GM23338 (cell line): ENCODE measurements around the gene PKNOX2. TPM values are rescaled to one million over a fixed set of nuclear protein-coding genes. Genes with fewer than 3 reads are reported as not detected.

Source experiments
- ATAC-seq: fragments of 200-7000 bp; cut with Tn5 transposase; 3 replicates; pipeline ENCODE4 v1.9.1; 2020
- DNase-seq: peaks from one replicate; pipeline ENCODE4 v3.0.0-alpha.2; 2015; ENCODE audit warnings: low spot score
- H2AFZ ChIP-seq: fragments of 200-600 bp; sonication (generic); 2 replicates; pipeline ENCODE4 v1.8.0; 2016; ENCODE audit warnings: antibody characterized with exemption, mild to moderate bottlenecking, moderate library complexity
- H3F3A ChIP-seq: fragments of 200-600 bp; sonication (generic); replicated peaks from 2 replicates; pipeline ENCODE4 v1.8.0; 2017; ENCODE audit warnings: antibody characterized with exemption, mixed run types, low read depth
- H3K27ac ChIP-seq: fragments of 200-600 bp; sonication (generic); 2 replicates; pipeline ENCODE4 v1.6.1; 2016; ENCODE audit warnings: low read depth
- H3K27me3 ChIP-seq: fragments of 200-600 bp; sonication (generic); 2 replicates; pipeline ENCODE4 v1.8.0; 2016; ENCODE audit warnings: mild to moderate bottlenecking, mixed run types, moderate library complexity; ENCODE audit not compliant: insufficient read depth
- H3K36me3 ChIP-seq: fragments of 200-600 bp; sonication (generic); 2 replicates; pipeline ENCODE4 v1.8.0; 2016; ENCODE audit warnings: mild to moderate bottlenecking; ENCODE audit not compliant: insufficient read depth
- H3K4me1 ChIP-seq: fragments of 200-600 bp; sonication (generic); 2 replicates; pipeline ENCODE4 v1.8.0; 2016; ENCODE audit warnings: mild to moderate bottlenecking, moderate library complexity; ENCODE audit not compliant: insufficient read depth
- H3K4me2 ChIP-seq: fragments of 200-600 bp; sonication (generic); 2 replicates; pipeline ENCODE4 v1.7.1; 2017; ENCODE audit warnings: mixed run types
- H3K4me3 ChIP-seq: fragments of 200-600 bp; sonication (generic); 2 replicates; pipeline ENCODE4 v1.6.1; 2016; ENCODE audit warnings: mixed run types
- H3K79me2 ChIP-seq: fragments of 200-600 bp; sonication (generic); replicated peaks from 2 replicates; pipeline ENCODE4 v1.8.0; 2017; ENCODE audit warnings: mild to moderate bottlenecking; ENCODE audit not compliant: insufficient read depth
- H3K9me2 ChIP-seq: fragments of 200-600 bp; sonication (generic); 2 replicates; pipeline ENCODE4 v1.8.0; 2017; ENCODE audit not compliant: insufficient read depth
- H4K20me1 ChIP-seq: fragments of 200-600 bp; sonication (generic); replicated peaks from 2 replicates; pipeline ENCODE4 v1.8.0; 2017; ENCODE audit warnings: mild to moderate bottlenecking; ENCODE audit not compliant: insufficient read depth
- H3K27ac Mint-ChIP-seq: 2 replicates; pipeline ENCODE4 v1.8.0; 2020; ENCODE audit warnings: inconsistent platforms, mild to moderate bottlenecking, moderate library complexity, mixed read lengths
- H3K27me3 Mint-ChIP-seq: 3 replicates; pipeline ENCODE4 v1.8.0; 2022; ENCODE audit warnings: low read depth, mild to moderate bottlenecking, moderate library complexity, mixed read lengths, inconsistent platforms; ENCODE audit not compliant: insufficient read depth, poor library complexity
- H3K36me3 Mint-ChIP-seq: 3 replicates; pipeline ENCODE4 v1.8.0; 2021; ENCODE audit warnings: low read depth, mild to moderate bottlenecking, inconsistent platforms, moderate library complexity, mixed read lengths
- H3K4me1 Mint-ChIP-seq: 3 replicates; pipeline ENCODE4 v1.8.0; 2020; ENCODE audit warnings: mild to moderate bottlenecking, inconsistent platforms, mixed read lengths
- H3K4me3 Mint-ChIP-seq: 3 replicates; pipeline ENCODE4 v1.8.0; 2021; ENCODE audit warnings: moderate library complexity, mild to moderate bottlenecking, inconsistent platforms, mixed read lengths
- H3K9me3 Mint-ChIP-seq: 3 replicates; pipeline ENCODE4 v1.8.0; 2020; ENCODE audit warnings: moderate library complexity, mild to moderate bottlenecking, inconsistent platforms, mixed read lengths
- CTCF ChIP-seq, 2 experiments: fragments of 200-600 bp in 1 of 2; sonication (generic) in 1 of 2; conservative IDR thresholded peaks; 2 replicates each; pipeline versions ENCODE4 v1.5.1 to v1.6.1; 2016 to 2017; ENCODE audit warnings: antibody characterized with exemption in 2 of 2, low read depth in 2 of 2, mild to moderate bottlenecking in 2 of 2, moderate library complexity in 1 of 2
- ZNF462 ChIP-seq: fragments of 250-450 bp; sonication (Bioruptor Pico); IDR thresholded peaks from 2 replicates; pipeline ENCODE4 v1.5.0; 2020; ENCODE audit warnings: mild to moderate bottlenecking, moderate library complexity
- polyA plus RNA-seq: library from polyadenylated mRNA; unstranded; fragments of >200 nt; fragmentation: Nextera tagmentation; extraction: Ambion mirVana; gene quantifications from 2 replicates; pipeline ENCODE4 v1.2.1, GENCODE V29; 2016
- total RNA-seq: library from RNA; depleted of rRNA; stranded (reverse); fragments of >200 nt; shearing (Covaris generic); gene quantifications from 2 replicates; pipeline ENCODE4 v1.2.3, GENCODE V29; 2014

Gene PKNOX2
- total and polyA plus RNA-seq, 2 experiments from 2014 or later, result 0.42 to 0.83 TPM

- peak; percentile 86 for ATAC-seq
Measured at GRCh38 chr11:125320347-125321076, 156.0 kb downstream of the PKNOX2 start.

More at GRCh38 chr11:125320347-125321076, 156.0 kb downstream of the PKNOX2 start:
- Mint-ChIP-seq H3K4me3 (no peak overlapping the region), H3K27me3 (peaks cover 3% of the 10 kb centered on the region), H3K4me1 (peaks cover 13% of the 10 kb centered on the region), H3K27ac (no peak overlapping the region), H3K9me3 (peaks cover 12% of the 10 kb centered on the region), H3K36me3 (peaks cover 12% of the 10 kb centered on the region; the same call in 2 of the 3 replicates)
- no peak overlapping the region for H3K4me2 ChIP-seq
- peak overlapping the region; percentile 87; the same call in 1 of the 2 replicates for H2AFZ ChIP-seq
- peak; percentile 37 for DNase-seq
- no peaks in the 10 kb centered on the region for H4K20me1 ChIP-seq
- H3F3A ChIP-seq, result no peaks in the 10 kb centered on the region
- H3K27ac ChIP-seq, result no peak overlapping the region
- no peaks in the 10 kb centered on the region for H3K27me3 ChIP-seq
- peaks cover 9% of the 10 kb centered on the region; the same call in 1 of the 2 replicates for H3K4me1 ChIP-seq
- H3K36me3 ChIP-seq, result no peaks in the 10 kb centered on the region
- TF ChIP-seq CTCF (conservative IDR thresholded peaks at IDR 0.05; ENCODE audit: low read depth in 2 of 2) (peak; percentile 28 to 54), ZNF462 (CRISPR knock-in tag) (no peak)
- no peaks in the 10 kb centered on the region for H3K79me2 ChIP-seq
- no peak overlapping the region for H3K4me3 ChIP-seq
- 0 out of 2 replicates have a peak, but pooled peaks cover 2% of the 10 kb centered on the region for H3K9me2 ChIP-seq
